GM18873 (cell line): ENCODE results near the gene SCN4B.

Source experiments
- ATAC-seq: cut with Tn5 transposase; IDR thresholded peaks from one replicate; pipeline ENCODE4 v1.9.1; 2021; ENCODE audit warnings: mild to moderate bottlenecking, moderate library complexity, moderate number of reproducible peaks; ENCODE audit not compliant: unreplicated experiment, low FRiP score

SCN4B gene

DNA sequence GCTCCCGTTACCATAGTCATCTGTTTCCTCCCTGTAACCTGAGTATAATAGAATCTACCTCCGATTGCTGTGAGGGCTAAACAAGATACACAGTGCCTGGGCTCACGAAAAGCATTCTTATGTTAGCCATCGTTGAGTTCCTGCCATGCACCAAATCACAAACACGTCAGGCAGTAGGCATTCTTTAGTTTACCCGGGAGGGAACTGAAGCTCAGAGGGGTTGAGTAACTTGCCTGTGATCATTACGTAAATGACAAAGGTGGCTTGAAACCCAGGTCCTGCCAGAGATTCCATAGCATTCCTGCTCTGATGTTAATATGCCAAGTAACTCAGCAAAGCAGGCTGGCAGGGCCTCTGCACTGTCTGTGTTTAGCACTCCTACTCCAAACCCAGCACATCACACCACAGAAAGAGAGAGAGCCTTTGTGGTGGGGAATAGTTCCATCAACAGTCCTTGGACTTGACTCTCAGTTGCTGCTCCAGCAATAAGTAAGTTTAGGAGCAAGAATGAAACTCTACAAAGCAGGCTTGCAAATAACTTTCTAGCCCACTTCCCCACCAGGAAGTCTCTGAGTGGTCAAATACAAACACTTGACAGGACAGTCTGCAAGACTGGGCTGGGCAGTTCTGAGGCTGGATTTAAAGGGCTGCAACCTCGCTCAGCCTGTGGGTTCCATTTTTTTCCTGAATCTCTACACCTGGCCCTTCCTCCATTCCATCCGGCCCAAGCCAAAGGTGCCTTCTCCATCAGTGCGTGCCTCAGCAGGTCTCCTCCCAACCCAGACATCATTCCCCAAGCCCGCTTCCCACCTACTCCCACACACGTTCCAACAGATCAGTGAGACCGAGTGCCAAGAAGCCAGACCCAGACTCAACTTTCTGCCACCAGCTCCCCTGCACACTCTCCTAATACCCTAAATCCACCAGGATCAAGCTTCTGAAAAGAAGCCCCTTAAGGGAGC lies 22.7 kb upstream of the SCN4B start:
- no peak for ATAC-seq

DNA sequence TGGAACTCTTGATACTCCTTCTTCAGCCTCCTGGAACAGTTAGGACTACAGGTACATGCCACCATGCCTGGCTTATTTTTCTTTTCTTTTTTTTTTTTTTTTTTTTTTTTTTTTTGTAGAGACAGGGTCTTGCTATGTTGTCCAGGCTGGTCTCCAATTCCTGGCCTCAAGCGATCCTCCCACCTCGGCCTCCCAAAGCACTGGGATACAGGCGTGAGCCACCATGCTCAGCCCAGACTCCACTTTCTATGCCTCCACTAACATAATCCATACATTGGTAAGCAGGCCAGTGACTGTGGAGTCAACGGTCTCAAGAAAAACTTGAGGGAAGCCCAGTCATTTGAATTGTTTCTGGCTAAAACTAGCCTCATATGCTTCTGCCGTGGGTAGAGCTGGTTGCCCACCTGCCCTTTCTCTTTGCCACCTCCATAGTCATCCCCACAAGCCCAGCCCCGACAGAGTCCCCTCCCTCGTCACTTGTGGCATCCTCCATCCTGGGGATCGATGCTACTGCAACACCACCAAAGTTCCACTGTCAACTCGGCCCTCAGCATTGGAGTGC lies 21.5 kb upstream of the SCN4B start:
- ATAC-seq = no peak

DNA sequence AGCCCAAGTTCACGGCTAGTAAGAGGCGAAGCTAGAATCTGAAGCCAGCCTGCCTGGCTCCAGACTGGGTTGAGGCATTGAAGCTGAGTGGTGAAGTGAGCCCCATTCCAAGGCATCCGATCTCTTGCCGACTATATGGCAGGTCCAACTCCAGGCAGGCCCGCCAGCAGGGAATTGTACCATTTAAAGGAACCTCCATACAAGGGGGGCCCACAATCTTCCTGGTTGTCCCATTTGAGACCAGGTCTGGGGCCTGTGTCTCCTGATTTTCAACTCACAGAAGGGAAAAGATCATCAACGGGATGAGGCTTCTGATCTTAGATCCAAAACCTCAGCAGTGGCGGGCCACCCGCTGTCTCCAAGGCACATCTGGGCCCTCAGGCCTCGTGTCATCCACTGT lies 19.7 kb upstream of the SCN4B start:
- no peak for ATAC-seq

DNA sequence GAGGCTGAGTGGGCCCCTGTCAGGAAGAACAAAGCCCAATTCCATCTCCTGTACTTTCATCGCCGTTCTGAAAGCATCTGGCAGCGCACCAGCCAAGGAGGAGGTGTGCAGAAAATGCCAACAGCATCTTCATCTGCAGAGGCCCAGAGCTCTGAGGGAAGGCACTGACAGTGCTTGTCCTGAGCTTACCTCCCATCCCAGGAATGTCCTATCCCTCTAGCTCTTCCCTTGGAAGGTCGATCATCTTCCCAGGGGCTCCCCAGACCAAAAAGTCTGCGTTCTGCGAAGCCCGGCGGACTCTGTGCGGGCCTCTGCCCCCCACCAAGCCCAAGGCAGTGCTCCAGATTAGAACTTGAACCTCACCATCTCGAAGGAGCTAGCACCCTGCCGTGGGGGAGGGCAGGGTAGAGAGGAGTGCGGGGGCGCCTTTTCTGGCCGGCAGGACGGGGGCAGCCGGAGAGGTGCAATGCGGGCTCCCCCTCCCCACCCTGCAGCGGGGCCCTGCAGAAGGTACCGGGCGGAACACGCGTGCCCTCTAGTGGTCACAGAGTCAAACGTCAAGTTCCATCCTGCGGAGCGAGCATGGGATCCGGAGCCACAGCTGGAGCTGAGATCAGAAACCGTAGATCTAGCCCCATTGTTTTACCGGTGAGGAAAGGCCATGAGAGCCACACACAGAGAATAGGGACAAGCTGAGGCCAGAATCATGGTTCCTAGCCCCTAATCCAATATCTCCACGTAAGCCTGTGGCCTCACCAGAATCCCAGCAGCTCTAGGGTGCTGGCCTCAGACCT lies 18.8 kb upstream of the SCN4B start:
- ATAC-seq = no peak

DNA sequence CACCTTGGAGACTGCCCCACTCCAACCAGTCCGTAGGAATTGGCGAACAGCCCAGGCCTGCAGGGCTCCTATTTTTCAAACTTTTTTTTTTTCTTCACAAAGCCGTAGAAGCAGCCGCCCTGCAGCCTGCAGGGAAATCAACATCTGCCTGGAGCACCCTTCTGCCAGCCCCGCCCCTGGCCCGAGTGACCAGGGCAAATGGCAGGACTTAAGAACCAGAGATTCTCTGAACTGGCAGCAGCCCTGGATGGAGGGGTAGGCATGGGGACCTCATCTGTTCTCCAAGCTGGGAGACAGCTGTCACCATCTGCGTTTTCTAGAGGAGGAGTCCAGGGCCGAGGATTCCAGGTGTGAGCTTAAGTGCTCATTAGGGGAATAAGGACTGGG lies 18.3 kb upstream of the SCN4B start:
- ATAC-seq = no peak

DNA sequence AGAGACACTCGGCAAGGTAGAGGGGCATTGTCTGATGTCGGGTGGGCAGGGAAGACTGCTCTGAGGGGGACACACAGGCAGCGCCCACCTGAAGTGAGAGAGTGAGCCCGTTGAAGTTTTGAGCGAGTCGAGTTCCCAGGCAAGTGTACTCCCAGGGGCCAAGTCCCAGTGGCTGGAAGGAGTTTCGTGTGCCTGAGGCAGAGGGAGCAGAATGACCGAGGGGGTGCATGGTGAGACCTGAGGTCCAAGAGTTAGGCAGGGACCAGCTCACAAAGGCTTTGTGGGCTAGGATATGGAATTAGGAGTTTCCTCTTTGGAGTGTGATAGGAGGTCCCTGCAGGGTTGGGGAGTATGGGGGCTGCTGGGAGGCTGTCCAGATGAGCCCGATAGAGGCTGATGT lies 17.6 kb upstream of the SCN4B start:
- no peak for ATAC-seq

DNA sequence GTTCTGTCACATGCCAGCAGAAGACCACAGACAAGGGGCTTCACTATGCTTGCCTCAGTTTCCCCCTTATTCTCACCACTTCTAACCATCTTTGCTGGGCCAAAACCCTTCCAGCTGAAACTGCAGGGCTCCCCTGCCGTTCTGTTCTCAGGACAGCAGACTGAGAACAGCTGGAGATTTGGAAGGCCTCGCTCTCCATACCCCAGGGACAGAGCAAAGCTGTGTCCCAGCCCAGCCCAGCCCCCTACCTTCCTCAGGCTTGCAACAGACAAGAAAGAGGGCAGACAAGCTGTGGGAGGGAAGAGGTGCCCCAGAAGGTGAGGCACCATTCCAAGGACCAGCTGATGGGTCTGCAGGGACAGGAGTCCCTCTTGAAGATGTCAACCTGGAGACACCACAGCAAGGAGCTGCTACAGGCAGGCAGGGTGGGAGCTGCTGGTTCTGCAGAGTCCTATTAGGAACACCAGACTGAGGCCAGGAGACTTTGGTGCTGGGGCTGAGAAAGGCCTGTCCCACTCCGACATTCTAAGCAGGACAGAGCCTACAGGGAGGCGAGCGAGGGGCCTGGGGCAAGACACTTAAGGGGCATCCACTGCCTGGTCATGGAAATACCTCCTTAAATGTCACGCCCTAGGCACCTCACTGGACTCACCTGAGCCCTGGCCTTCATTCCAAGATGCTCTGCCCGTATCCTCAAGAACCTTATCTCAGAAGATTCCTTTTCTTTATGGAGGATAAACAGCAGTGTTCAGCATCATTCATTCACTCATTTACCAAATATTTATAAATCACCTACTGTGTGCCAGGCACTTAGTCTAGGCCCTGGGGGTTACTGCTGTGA lies 16.9 kb upstream of the SCN4B start:
- ATAC-seq = no peak

DNA sequence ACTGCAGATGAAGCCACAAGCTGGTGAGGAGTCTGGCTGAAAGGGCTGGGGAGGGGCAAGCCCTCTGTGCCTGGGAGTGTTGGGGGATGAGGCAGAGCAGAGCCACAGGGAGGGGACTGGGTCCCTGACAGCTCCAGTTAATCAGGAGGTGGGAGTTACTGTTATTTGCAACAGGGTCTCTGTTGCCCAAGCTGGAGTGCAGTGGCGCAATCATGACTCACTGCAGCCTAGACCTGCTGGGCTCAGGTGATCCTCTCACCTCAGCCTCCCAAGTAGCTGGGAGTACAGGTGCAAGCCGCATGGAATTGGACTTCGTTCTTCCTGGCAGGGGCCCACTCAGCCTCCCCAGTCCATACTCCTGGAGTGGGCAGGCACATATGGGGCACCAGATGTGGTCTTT lies 16.1 kb upstream of the SCN4B start:
- ATAC-seq = no peak

DNA sequence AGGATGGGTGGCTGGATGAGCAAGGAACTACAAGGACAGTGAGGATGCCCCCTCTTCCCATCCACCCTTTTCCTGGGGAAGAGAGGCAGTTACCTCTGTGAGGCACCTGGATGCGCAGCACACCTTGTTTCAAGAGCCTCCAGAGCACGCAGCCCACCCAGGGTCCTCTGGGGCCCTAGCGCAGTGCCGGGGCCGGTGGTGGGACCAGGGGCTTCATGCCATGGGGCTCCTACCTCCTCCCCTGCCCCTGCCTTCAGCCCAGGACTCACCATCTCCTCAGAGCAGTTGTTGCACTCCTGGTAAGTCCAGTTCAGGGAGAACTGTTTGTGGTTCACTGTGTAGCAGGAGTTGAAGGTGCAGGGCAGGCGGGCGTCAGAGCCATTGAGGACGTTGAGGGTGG lies 15.7 kb upstream of the SCN4B start:
- ATAC-seq = no peak

DNA sequence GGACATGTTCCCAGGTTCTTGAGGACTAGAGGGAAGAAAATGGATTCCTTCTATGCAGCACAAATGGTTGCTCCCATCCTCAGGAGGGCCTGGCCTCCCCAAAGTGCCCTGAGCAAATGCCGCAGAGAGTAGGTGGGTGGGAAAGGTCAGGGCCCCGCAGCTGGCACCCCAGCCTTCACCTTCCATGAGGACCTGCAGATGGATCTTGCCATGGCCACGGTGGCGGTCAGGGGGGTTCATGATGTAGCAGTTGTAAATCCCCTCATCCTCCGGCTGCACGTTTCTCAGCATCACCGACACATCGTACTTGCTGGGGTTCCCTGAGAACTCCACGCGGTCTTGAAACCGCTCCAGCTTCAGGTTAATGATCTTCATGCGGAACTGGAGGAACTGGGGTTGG lies 15.3 kb upstream of the SCN4B start:
- no peak for ATAC-seq

DNA sequence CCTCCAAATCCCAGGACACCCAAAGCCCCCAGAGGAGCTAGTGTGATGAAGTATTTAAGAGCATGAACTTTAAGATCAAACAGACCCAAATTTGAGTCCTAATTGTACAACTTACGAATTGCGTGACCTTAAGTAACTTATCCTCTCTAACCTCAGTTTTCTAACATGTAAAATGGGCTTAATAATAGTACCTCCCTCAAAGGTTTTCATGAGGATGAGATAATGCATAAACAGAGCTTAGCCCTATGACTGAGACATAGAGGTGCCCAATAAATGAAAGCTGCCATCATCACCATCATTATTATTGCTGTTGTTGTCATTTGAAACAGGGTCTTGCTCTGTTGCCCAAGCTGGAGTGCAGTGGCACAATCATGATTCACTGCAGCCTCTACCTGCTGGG lies 14.6 kb upstream of the SCN4B start:
- ATAC-seq = no peak

DNA sequence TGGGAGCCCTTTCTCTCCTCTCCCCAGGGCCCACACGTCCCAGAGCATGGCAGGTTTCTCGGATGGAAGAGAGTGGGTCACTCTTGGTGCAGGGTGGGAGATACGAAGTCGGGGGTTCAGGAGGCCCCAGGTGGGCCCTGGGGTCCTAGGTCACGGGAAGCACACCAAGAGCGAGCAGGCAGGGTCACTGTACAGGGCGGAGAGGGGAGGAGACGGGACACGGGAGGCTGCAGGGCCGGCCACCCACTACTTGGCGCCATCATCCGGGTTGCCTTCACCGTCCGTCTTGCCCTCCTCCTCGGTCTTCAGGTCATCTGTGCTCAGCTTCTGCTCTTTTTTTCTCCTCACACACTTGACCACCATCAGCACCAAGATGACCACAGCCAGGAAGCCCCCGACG lies 14.0 kb upstream of the SCN4B start:
- ATAC-seq = no peak

DNA sequence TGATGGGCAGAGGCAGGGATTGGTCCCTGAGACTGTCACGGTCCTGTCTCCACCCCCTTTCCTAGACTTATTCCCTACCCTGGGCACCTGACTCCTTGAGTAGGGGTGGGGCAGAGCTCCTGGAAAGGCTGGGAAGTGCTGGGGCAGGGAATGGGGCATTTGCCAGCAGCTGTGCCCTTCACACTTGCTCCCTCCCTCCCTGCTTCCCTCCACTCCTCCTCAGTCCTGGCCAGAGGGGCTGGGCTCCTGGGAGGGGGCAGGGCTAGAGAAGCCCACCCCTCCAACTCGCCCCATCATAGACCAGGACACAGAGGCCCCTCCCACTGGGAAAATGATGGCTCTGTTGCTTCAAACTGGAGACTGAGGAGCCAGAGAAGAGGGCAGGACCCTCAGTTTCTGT lies 12.3 kb upstream of the SCN4B start:
- ATAC-seq = no peak

DNA sequence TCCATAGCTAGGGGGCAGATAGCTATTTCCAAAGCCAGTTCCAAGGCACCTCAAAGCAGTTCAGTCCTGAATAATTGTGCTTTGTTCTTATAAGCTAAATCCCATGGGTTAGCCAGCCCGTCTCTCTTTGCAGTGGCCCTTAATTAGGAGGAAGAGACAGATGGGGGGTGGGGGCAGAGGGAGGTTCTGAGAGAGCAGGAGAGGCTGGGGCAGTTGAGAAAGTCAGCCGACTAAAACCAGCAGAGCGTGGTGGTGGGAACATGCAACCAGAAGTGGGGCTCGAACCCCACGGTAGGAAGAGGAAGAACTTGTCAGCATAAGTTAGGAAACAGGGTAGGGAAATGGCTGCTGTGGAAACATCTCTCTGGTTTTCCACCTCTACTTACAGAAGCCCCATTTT lies 10.9 kb upstream of the SCN4B start:
- ATAC-seq = no peak

DNA sequence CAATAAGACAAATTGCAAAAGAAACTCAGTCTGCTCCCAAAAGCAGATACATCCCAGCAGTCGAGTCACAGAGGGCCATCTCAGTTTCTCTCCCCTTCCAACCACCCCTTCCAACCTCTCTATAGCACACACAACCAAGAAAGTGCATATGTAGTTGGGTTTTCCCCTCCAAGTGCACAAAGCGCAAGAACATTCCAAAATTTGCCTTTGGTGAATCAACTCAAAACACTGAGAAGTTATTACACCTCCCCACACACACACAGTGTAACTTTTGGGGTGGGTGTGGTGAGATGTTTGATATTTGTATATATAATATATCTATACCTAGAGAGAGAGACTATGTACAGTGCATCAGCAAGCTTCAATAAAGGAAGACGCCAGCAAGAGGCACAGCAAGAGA lies 10.2 kb upstream of the SCN4B start:
- ATAC-seq = no peak

DNA sequence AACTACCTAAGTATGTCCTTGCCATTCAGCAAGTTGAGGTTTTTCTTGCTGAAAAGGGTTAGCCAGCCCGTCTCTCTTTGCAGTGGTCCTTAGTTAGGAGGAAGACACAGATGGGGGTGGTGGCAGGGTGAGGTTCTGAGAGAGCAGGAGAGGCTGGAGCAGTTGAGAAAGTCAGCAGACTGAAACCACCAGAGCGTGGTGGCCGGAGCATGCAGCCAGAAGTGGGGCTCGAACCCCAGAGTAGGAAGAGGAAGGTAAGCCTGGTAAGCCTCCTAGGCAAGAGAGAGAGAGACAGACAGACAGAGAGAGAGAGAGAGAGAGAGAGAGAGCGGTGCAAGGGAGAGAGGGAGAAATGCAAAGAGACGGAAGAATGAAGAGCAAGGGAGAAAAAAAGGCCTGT lies 9.2 kb upstream of the SCN4B start:
- no peak for ATAC-seq

DNA sequence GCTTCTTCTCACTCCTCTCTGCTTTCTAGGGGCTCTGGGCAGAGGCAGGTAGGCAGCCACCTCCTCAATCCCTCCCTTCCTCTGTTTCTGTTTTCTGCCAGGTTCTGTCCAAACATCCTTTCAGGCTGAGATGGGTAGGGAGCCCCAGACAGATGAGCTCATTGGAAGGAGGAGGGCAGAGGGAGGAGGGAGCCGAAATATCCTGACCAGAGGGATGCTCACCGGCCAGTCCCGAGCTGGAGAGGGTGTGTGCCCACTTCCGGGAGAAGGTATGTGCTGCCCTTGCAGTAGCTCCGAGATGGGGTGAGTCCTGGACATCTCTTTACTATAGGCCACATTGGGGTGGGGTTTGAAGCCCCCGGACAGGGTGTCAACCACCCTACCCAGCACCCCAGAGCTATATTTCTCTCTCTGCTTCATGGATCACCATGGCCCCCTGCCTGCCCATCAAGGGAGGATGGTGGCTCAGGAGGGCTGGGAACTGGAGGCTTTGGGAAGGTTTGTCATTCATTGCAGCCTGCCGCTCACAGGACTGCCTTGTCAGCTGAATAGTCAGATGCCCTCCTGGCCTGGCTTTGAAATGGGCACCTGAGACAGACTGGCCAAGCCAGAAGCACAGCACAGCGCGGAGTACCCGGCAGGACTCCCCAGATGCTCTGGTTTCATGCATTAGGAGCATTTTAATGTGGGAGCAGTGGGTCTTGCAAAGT lies 4.7 kb upstream of the SCN4B start:
- no peak for ATAC-seq

DNA sequence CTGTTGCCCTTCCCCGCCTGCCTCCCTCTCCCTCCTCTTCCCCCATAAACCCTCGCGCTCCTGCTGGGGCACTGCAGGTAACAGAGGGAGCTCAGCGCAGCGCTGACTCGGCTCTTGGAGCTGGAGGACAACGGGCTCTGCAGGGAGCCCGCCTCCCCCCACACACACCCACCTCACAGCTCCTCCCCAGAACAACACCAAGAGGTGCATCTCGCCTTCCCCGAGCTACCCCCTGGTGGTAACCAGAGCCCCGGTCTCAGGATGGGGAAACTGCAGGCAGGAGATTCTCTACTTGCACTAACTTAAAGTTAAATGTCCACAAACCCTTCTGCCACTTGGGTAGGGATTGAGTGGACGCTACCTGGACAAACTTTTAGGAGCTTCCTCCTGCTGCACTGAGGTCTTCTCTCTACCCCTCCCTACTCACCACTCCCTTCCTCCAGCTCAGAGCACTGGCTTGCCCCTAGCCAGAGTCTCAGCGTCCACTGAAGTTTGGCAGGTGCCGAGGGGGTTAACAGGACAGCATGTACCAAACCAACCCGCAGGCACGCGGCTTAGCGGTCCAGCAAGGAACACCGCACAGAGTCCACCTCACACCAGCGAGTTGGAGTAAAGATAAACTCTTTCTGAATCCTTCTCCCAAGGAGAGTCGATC lies 4.0 kb upstream of the SCN4B start:
- no peak for ATAC-seq

DNA sequence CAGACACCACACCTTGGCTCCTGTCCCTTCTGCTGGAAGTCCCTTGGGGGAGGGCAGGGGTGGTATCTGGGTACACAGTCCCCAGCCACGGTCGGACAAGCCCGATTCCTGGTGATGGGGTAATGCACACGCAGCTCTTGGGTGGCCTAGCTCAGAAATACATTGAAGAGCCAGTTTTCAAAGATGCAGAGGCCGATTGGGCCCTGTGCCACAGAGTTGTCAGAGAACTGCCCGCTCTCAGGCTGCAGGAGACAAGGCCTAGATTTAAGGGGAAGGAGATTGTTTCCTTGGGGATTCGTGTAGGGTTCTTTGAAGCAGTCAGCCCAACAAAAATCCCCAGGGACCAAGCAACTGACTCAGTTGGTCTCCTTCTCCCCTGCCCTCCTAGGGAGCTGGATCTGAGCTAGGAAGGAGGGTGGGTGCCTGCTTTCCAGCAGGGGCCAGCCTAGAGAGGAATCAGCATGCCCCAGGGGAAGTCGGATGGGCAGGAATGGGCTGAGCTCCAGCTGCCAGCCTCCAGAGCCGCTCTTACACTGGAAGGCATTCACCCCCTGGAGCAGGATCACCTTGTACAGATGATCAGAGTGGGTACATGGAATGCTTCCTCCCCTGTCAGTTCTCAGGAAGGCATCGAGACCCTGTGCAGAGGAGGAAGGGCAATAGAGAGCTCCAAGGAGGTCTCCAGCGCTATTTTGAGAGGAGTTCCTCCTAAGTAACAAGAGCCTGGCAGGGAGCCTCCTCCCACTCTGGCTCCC lies 3.3 kb upstream of the SCN4B start:
- no peak for ATAC-seq
